Ovary (tissue), 3 donors: ENCODE data around the gene LAMC1.

ENCODE experiments used
- EP300 ChIP-seq: sonication (generic); formaldehyde crosslinking; IDR thresholded peaks from one replicate; pipeline ENCODE4 v1.6.1; 2017; ENCODE audit warnings: antibody characterized with exemption
- TF ChIP-seq, protein P1 (sequence below), 3 donors: fragments of 450-650 bp in 2 of 3; fragments of 200-600 bp in 1 of 3; IDR thresholded peaks; one replicate each; pipeline versions ENCODE4 v1.5.1 to v1.8.0; 2016 to 2022; ENCODE audit warnings: antibody characterized with exemption in 3 of 3, mild to moderate bottlenecking in 1 of 3
- donor health status: DM: no; HTN: no; CAD: no.

DNA sequence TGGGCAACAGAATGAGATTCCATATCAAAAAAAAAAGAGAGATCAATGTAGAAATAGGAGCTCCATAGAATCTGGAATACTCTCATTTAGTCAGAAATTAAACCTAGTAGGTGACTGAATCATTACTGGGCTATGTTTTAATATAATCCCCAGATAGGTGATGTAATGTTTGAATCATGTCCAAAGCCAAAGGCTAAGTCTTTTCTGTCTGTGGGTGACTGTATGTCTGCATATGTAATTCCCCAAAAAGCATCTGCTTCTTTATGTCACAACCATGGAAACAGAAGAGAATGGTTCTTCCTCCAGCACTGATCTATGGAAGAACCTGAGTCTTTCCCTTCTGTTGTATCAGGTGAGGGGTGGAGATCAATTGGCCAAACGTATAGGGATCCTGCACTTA is 168.6 kb downstream of the LAMC1 start:
- TF ChIP-seq, protein P1, sequence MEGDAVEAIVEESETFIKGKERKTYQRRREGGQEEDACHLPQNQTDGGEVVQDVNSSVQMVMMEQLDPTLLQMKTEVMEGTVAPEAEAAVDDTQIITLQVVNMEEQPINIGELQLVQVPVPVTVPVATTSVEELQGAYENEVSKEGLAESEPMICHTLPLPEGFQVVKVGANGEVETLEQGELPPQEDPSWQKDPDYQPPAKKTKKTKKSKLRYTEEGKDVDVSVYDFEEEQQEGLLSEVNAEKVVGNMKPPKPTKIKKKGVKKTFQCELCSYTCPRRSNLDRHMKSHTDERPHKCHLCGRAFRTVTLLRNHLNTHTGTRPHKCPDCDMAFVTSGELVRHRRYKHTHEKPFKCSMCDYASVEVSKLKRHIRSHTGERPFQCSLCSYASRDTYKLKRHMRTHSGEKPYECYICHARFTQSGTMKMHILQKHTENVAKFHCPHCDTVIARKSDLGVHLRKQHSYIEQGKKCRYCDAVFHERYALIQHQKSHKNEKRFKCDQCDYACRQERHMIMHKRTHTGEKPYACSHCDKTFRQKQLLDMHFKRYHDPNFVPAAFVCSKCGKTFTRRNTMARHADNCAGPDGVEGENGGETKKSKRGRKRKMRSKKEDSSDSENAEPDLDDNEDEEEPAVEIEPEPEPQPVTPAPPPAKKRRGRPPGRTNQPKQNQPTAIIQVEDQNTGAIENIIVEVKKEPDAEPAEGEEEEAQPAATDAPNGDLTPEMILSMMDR (IDR thresholded peaks at IDR 0.05): no peak
- TF ChIP-seq EP300: no peak
